WTC11 (cell line): ENCODE results near the gene RTN3. TPM values are rescaled to one million over a fixed set of nuclear protein-coding genes. Genes with fewer than 3 reads are reported as not detected.
"Not testable (repeated sequence)": the region's sequence is repeated elsewhere in the genome, so short reads cannot be mapped to it uniquely, and the experiment has no call there.

ENCODE experiments used
- ATAC-seq: fragments of 200-7000 bp; cut with Tn5 transposase; 2 replicates; pipeline ENCODE4 v1.10.0; 2021; ENCODE audit warnings: mild to moderate bottlenecking, moderate library complexity
- CTCF ChIA-PET: fragments of 300-600 bp; sonication (Branson Sonifier 250); formaldehyde crosslinking; loops from one replicate; lab custom pipeline; 2021; ENCODE audit warnings: antibody characterized with exemption; lab: Charles Lee
- POLR2A ChIA-PET: fragments of 350-600 bp; sonication (Branson Sonifier 250); formaldehyde crosslinking; loops from one replicate; lab custom pipeline; 2021; ENCODE audit warnings: antibody characterized with exemption; lab: Charles Lee
- DNase-seq: peaks from one replicate; pipeline ENCODE4 v3.0.0; 2021; ENCODE audit warnings: low spot score
- H3K27ac Mint-ChIP-seq: 2 replicates; pipeline ENCODE4 v1.8.0; 2021; ENCODE audit warnings: mixed read lengths
- H3K27me3 Mint-ChIP-seq: 2 replicates; pipeline ENCODE4 v1.8.0; 2021; ENCODE audit warnings: low read depth, mild to moderate bottlenecking, moderate library complexity, mixed read lengths
- H3K36me3 Mint-ChIP-seq: 2 replicates; pipeline ENCODE4 v1.8.0; 2021; ENCODE audit warnings: mixed read lengths
- H3K4me1 Mint-ChIP-seq: 2 replicates; pipeline ENCODE4 v1.8.0; 2022; ENCODE audit warnings: mixed read lengths
- H3K4me3 Mint-ChIP-seq: 2 replicates; pipeline ENCODE4 v1.8.0; 2021; ENCODE audit warnings: mild to moderate bottlenecking, moderate library complexity, mixed read lengths
- H3K9me3 Mint-ChIP-seq: 2 replicates; pipeline ENCODE4 v1.8.0; 2021; ENCODE audit warnings: mixed read lengths
- CREB1 ChIP-seq: sonication (generic); formaldehyde crosslinking; IDR thresholded peaks from 2 replicates; pipeline ENCODE4 v1.8.0; 2023; ENCODE audit warnings: mild to moderate bottlenecking, missing genetic modification reagents
- CREM ChIP-seq: sonication (generic); formaldehyde crosslinking; IDR thresholded peaks from 2 replicates; pipeline ENCODE4 v1.8.1; 2022; ENCODE audit warnings: mild to moderate bottlenecking, missing genetic modification reagents, moderate library complexity
- FOXP1 ChIP-seq: sonication (generic); formaldehyde crosslinking; IDR thresholded peaks from 2 replicates; pipeline ENCODE4 v1.8.0; 2022; ENCODE audit warnings: missing genetic modification reagents, mild to moderate bottlenecking, moderate library complexity, borderline replicate concordance
- JUN ChIP-seq: sonication (generic); formaldehyde crosslinking; IDR thresholded peaks from 2 replicates; pipeline ENCODE4 v1.8.0; 2023; ENCODE audit warnings: mild to moderate bottlenecking, missing genetic modification reagents
- MXD4 ChIP-seq: fragments of 250-450 bp; sonication (Bioruptor Pico); IDR thresholded peaks from 2 replicates; pipeline ENCODE4 v1.8.0; 2021; ENCODE audit warnings: mild to moderate bottlenecking, moderate library complexity, borderline replicate concordance
- NFATC4 ChIP-seq: fragments of 250-450 bp; sonication (Bioruptor Pico); IDR thresholded peaks from 2 replicates; pipeline ENCODE4 v1.9.0; 2021; ENCODE audit warnings: mild to moderate bottlenecking
- NR1H2 ChIP-seq: sonication (generic); formaldehyde crosslinking; IDR thresholded peaks from 2 replicates; pipeline ENCODE4 v1.9.0; 2021; ENCODE audit warnings: mild to moderate bottlenecking, moderate library complexity, missing genetic modification reagents
- SMAD3 ChIP-seq: sonication (generic); formaldehyde crosslinking; IDR thresholded peaks from 2 replicates; pipeline ENCODE4 v1.8.0; 2022; ENCODE audit warnings: missing genetic modification reagents, mild to moderate bottlenecking, borderline replicate concordance
- TCF7 ChIP-seq: sonication (generic); formaldehyde crosslinking; IDR thresholded peaks from 2 replicates; pipeline ENCODE4 v1.8.0; 2022; ENCODE audit warnings: mild to moderate bottlenecking, low read depth, missing genetic modification reagents, moderate library complexity
- ZBTB21 ChIP-seq: sonication (generic); formaldehyde crosslinking; IDR thresholded peaks from 2 replicates; pipeline ENCODE4 v1.8.1; 2023; ENCODE audit warnings: mild to moderate bottlenecking, missing genetic modification reagents, borderline replicate concordance
- ZNF263 ChIP-seq: sonication (generic); formaldehyde crosslinking; IDR thresholded peaks from 2 replicates; pipeline ENCODE4 v1.8.1; 2022; ENCODE audit warnings: low read depth, mild to moderate bottlenecking, moderate library complexity, missing genetic modification reagents
- total RNA-seq: library from RNA; stranded (reverse); gene quantifications from 3 replicates; pipeline ENCODE4 v1.2.3, GENCODE V29; 2021
- TF ChIP-seq, protein P1 (sequence below): fragments of 250-450 bp; sonication (Bioruptor Pico); IDR thresholded peaks from 2 replicates; pipeline ENCODE4 v1.9.0; 2021; ENCODE audit warnings: mild to moderate bottlenecking
- TF ChIP-seq, protein P2 (sequence below): sonication (generic); formaldehyde crosslinking; IDR thresholded peaks from 2 replicates; pipeline ENCODE4 v1.8.1; 2023; ENCODE audit warnings: mild to moderate bottlenecking, missing genetic modification reagents, moderate library complexity
- TF ChIP-seq, protein P3 (sequence below): sonication (generic); formaldehyde crosslinking; conservative IDR thresholded peaks from 2 replicates; pipeline ENCODE4 v1.8.1; 2023; ENCODE audit warnings: mild to moderate bottlenecking, low read depth, missing genetic modification reagents, moderate library complexity

RTN3 gene
- total RNA-seq, 1 experiment from 2014 or later, result 159 TPM

GRCh38 chr11:63770763-63771162 is 89.5 kb downstream of the RTN3 start (continued):
- TF ChIP-seq NR1H2 (no peak), ZBTB21 (CRISPR knock-in tag) (no peak), CREB1 (CRISPR knock-in tag) (no peak)
- TF ChIP-seq, all 79 proteins: peak for 0

DNA sequence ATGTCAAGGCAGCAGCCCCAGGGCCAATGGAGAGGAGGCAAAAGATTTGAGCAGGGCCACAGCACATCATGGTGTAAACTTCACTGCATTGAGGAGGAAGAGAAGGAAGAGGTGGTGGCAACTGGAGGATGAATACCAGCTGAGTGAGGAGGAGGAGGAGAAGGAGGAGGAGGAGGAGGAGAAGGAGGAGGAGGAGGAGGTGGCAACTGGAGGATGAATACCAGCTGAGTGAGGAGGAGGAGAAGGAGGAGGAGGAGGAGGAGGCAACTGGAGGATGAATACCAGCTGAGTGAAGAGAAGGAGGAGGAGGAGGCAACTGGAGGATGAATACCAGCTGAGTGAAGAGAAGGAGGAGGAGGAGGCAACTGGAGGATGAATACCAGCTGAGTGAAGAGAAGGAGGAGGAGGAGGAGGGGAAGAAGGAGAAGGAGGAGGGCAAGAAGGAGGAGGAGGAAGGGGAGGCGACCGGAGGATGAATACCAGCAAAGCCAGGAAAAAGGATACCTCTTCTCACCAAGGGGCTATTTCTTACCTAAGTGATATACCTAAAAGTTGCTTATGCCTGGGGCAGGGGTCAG is 90.5 kb downstream of the RTN3 start:
- H3K4me3 Mint-ChIP-seq, ATAC-seq, H3K27ac Mint-ChIP-seq, H3K36me3 Mint-ChIP-seq, DNase-seq, H3K9me3 Mint-ChIP-seq, POLR2A ChIA-PET: not testable (repeated sequence)
- CTCF ChIA-PET, result interaction anchor here (0.6 kb wide), 1 partner anchor 1311 kb away, joined by 3 read pairs; no protein-coding TSS in a partner anchor
- Mint-ChIP-seq H3K27me3 (peaks cover 58% of the 10 kb centered on the region), H3K4me1 (peaks cover 21% of the 10 kb centered on the region)
- peak; percentile 88 for TF ChIP-seq ZNF263

GRCh38 chr11:63775191-63775590 is 93.9 kb downstream of the RTN3 start:
- peaks cover 11% of the 10 kb centered on the region for H3K4me1 Mint-ChIP-seq
- H3K36me3 Mint-ChIP-seq, result no peaks in the 10 kb centered on the region
- H3K27ac Mint-ChIP-seq, result no peak overlapping the region
- ChIA-PET CTCF (no interaction called here), POLR2A (no interaction called here)
- H3K9me3 Mint-ChIP-seq, result no peaks in the 10 kb centered on the region
- TF ChIP-seq TCF7 (CRISPR knock-in tag) (no peak), FOXP1 (CRISPR knock-in tag) (no peak), MXD4 (CRISPR knock-in tag) (no peak), JUN (CRISPR knock-in tag) (no peak)
- TF ChIP-seq, protein P1, sequence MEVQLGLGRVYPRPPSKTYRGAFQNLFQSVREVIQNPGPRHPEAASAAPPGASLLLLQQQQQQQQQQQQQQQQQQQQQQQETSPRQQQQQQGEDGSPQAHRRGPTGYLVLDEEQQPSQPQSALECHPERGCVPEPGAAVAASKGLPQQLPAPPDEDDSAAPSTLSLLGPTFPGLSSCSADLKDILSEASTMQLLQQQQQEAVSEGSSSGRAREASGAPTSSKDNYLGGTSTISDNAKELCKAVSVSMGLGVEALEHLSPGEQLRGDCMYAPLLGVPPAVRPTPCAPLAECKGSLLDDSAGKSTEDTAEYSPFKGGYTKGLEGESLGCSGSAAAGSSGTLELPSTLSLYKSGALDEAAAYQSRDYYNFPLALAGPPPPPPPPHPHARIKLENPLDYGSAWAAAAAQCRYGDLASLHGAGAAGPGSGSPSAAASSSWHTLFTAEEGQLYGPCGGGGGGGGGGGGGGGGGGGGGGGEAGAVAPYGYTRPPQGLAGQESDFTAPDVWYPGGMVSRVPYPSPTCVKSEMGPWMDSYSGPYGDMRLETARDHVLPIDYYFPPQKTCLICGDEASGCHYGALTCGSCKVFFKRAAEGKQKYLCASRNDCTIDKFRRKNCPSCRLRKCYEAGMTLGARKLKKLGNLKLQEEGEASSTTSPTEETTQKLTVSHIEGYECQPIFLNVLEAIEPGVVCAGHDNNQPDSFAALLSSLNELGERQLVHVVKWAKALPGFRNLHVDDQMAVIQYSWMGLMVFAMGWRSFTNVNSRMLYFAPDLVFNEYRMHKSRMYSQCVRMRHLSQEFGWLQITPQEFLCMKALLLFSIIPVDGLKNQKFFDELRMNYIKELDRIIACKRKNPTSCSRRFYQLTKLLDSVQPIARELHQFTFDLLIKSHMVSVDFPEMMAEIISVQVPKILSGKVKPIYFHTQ (CRISPR knock-in tag), result no peak
- TF ChIP-seq, protein P2, sequence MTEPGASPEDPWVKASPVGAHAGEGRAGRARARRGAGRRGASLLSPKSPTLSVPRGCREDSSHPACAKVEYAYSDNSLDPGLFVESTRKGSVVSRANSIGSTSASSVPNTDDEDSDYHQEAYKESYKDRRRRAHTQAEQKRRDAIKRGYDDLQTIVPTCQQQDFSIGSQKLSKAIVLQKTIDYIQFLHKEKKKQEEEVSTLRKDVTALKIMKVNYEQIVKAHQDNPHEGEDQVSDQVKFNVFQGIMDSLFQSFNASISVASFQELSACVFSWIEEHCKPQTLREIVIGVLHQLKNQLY, result no peak
- H3K4me3 Mint-ChIP-seq, result no peak overlapping the region
- DNase-seq, result no peak
- no peak for ATAC-seq
- peaks cover 83% of the 10 kb centered on the region for H3K27me3 Mint-ChIP-seq

DNA sequence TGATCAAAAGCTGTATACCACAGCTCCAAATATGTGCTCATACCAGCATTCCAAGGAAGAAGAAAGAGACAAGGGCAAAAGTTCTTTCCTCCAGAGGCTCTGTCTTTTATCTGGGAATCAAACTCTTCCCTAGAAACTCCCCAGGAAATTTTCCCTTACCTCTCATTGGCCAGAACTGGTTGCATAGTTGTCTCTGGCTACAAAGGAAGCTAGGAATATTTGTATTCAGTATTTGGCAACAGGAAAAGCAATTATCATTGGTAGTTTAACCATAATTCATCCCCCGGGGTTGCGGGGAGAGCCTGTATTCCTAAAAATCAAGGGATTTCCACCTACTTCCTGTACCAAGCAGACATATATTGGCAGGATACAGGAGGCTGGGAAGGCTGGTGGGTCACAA is 97.7 kb downstream of the RTN3 start:
- ATAC-seq (no peak), DNase-seq (no peak)
- CTCF ChIA-PET, result interaction anchor here (2.4 kb wide), 1 partner anchor 11 kb away, joined by 10 read pairs; the partner anchor contains the start of gene ZFTA
- no peak overlapping the region for H3K4me3 Mint-ChIP-seq
- TF ChIP-seq NFATC4 (CRISPR knock-in tag) (no peak), SMAD3 (CRISPR knock-in tag) (no peak), CREM (no peak)
- TF ChIP-seq, protein P3, sequence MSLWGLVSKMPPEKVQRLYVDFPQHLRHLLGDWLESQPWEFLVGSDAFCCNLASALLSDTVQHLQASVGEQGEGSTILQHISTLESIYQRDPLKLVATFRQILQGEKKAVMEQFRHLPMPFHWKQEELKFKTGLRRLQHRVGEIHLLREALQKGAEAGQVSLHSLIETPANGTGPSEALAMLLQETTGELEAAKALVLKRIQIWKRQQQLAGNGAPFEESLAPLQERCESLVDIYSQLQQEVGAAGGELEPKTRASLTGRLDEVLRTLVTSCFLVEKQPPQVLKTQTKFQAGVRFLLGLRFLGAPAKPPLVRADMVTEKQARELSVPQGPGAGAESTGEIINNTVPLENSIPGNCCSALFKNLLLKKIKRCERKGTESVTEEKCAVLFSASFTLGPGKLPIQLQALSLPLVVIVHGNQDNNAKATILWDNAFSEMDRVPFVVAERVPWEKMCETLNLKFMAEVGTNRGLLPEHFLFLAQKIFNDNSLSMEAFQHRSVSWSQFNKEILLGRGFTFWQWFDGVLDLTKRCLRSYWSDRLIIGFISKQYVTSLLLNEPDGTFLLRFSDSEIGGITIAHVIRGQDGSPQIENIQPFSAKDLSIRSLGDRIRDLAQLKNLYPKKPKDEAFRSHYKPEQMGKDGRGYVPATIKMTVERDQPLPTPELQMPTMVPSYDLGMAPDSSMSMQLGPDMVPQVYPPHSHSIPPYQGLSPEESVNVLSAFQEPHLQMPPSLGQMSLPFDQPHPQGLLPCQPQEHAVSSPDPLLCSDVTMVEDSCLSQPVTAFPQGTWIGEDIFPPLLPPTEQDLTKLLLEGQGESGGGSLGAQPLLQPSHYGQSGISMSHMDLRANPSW (CRISPR knock-in tag), result no peak
- H3K36me3 Mint-ChIP-seq, result no peaks in the 10 kb centered on the region
- H3K27ac Mint-ChIP-seq, result no peak overlapping the region
- no peaks in the 10 kb centered on the region for H3K4me1 Mint-ChIP-seq
- H3K27me3 Mint-ChIP-seq, result peaks cover 64% of the 10 kb centered on the region
- H3K9me3 Mint-ChIP-seq, result no peaks in the 10 kb centered on the region
- POLR2A ChIA-PET, result no interaction called here
